Heart left ventricle (tissue), 16 donors: ENCODE measurements around the gene SLC10A7. TPM values are rescaled to one million over a fixed set of nuclear protein-coding genes. Genes with fewer than 3 reads are reported as not detected.

Experiments
- ATAC-seq, 4 donors: fragments of 200-7000 bp; cut with Tn5 transposase; one replicate each; pipeline ENCODE4 v1.9.1; 2020 to 2022; ENCODE audit warnings: moderate library complexity in 4 of 4, mild to moderate bottlenecking in 3 of 4, moderate number of reproducible peaks in 1 of 4
- DNase-seq, 5 donors: peaks; one replicate each; pipeline ENCODE4 v3.0.0-alpha.2; 2020
- H3K27ac ChIP-seq, 12 donors: fragments of 200-600 bp; sonication (generic) in 4 of 12; one replicate each; pipeline versions ENCODE4 v1.5.0 to v1.8.0; 2016 to 2022; ENCODE audit warnings: mild to moderate bottlenecking in 2 of 12
- H3K27me3 ChIP-seq, 9 donors: fragments of 200-600 bp; sonication (generic) in 2 of 9; one replicate each; pipeline versions ENCODE4 v1.5.1 to v1.8.0; 2016 to 2022; ENCODE audit warnings: mild to moderate bottlenecking in 3 of 9
- H3K36me3 ChIP-seq, 9 donors: fragments of 200-600 bp; sonication (generic) in 2 of 9; one replicate each; pipeline versions ENCODE4 v1.5.0 to v1.8.0; 2018 to 2022; ENCODE audit warnings: mild to moderate bottlenecking in 2 of 9
- H3K4me1 ChIP-seq, 12 donors: fragments of 200-600 bp; sonication (generic) in 4 of 12; one replicate each; pipeline versions ENCODE4 v1.5.0 to v1.8.0; 2016 to 2022; ENCODE audit warnings: mild to moderate bottlenecking in 3 of 12
- H3K4me3 ChIP-seq, 12 donors: fragments of 200-600 bp; sonication (generic) in 4 of 12; one replicate each; pipeline versions ENCODE4 v1.5.0 to v1.8.0; 2017 to 2022; ENCODE audit warnings: mild to moderate bottlenecking in 9 of 12, moderate library complexity in 4 of 12
- H3K9me3 ChIP-seq, 12 donors: fragments of 200-600 bp; sonication (generic) in 4 of 12; one replicate each; pipeline versions ENCODE4 v1.5.0 to v1.8.0; 2016 to 2022; ENCODE audit warnings: mild to moderate bottlenecking in 1 of 12
- CTCF ChIP-seq, 12 donors: fragments of 200-600 bp; sonication (generic) in 4 of 12; IDR thresholded peaks; one replicate each; pipeline versions ENCODE4 v1.5.0 to v1.8.0; 2018 to 2022; ENCODE audit warnings: antibody characterized with exemption in 12 of 12, mild to moderate bottlenecking in 5 of 12
- POLR2A ChIP-seq, 2 donors: fragments of 450-650 bp; IDR thresholded peaks; one replicate each; pipeline ENCODE4 v1.6.1; 2017; ENCODE audit warnings: antibody characterized with exemption in 2 of 2, mild to moderate bottlenecking in 2 of 2, moderate library complexity in 2 of 2
- WGBS, 4 donors: extraction: QIAGEN DNeasy Blood & Tissue Kit in 2 of 4; methylation state at CpG; one replicate each; pipeline versions ENCODE4 v1.1.5 to v1.1.7; 2013 to 2018; 5-methylcytosine and 5-hydroxymethylcytosine counted together
- intact Hi-C, 10 donors: fragments of 100-400 bp; cut with DNase I; formaldehyde crosslinking; loops; one replicate each; pipeline versions ENCODE4 v1.11.1 to v1.14.2; 2022
- polyA plus RNA-seq, 2 donors: library from polyadenylated mRNA; stranded (reverse); fragments of 200-250 nt; gene quantifications; one replicate each; pipeline ENCODE4 v1.2.3, GENCODE V29; 2013
- total RNA-seq, 9 donors: library from RNA; depleted of rRNA in 2 of 9; stranded (reverse); fragments of >200 nt in 2 of 9; fragmentation: NEBNext Ultra II Directional in 3 of 9; extraction: Animal tissue kit (Norgen Biotek cat#: 25700) in 3 of 9; gene quantifications; one replicate each; pipeline versions ENCODE4 v1.1.0 to v1.2.4, GENCODE V29; 2016 to 2023
- donor health status: ischemic (EF 13 %, LVEDD 7.1; RV severe dilation, severe dysfunction).
- donor health status: healthy with polysubstance abuse.
- donor health status: DM: no; HTN: yes; CAD: no.
- donor health status: DM: no; HTN: no; CAD: no.
- donor health status: ischemic (EF 25% LVEDD 6.9; RV normal size, moderate dysfunction).
- donor health status: ischemic (EF 25% LVEDD 5.7; RV mildly dilated, moderate dysfunction).
- donor health status: healthy.
- donor health status: DM: yes; HTN: yes; CAD: no.
- donor health status: ischemic (EF 35%, LVEDD 5.7; RV mildly dilated, moderate dysfunction).
- donor health status: nonischemic (EF 11% LVEDD 7.7; RV severe dilation, severe dysfunction).
- donor health status: DM: yes; HTN: yes; CAD: no.
- donor health status: PGD.
- donor health status: ischemic (EF 29% LVEDD 5.4; RV normal size, mild dysfunction).
- donor health status: nonischemic (EF 23%, LVEDD 6.1; RV moderate dilation, normal function).

SLC10A7 gene
- total and polyA plus RNA-seq, 11 donors, result 1.2 to 8.7 (median 3.1) TPM

GRCh38 chr4:146269228-146269653, 252.5 kb downstream of the SLC10A7 start:
- ATAC-seq, result no peak
- Histone ChIP-seq H3K4me1 (peaks cover 0 to 11% (median 0%) of the 10 kb centered on the region in 12 donors), H3K27ac (no peak overlapping the region), H3K36me3 (no peaks in the 10 kb centered on the region), H3K9me3 (no peaks in the 10 kb centered on the region), H3K27me3 (no peaks in the 10 kb centered on the region), H3K4me3 (no peak overlapping the region)
- DNase-seq, result no peak
- WGBS, 4 donors, result 41 to 62% (median 54%) methylated on average over 2 of the region's 2 CpGs
- TF ChIP-seq POLR2A (IDR thresholded peaks at IDR 0.05) (no peak), CTCF (IDR thresholded peaks at IDR 0.05) (no peak)
- intact Hi-C loops, result no loop called here

- Histone ChIP-seq H3K4me1 (peaks cover 0 to 11% (median 0%) of the 10 kb centered on the region in 12 donors), H3K27ac (no peak overlapping the region), H3K9me3 (no peaks in the 10 kb centered on the region), H3K36me3 (no peaks in the 10 kb centered on the region), H3K27me3 (no peaks in the 10 kb centered on the region), H3K4me3 (no peak overlapping the region)
- ATAC-seq (no peak), DNase-seq (no peak)
- intact Hi-C loops, result no loop called here
- 55 to 83% (median 65%) methylated on average over 5 of the region's 5 CpGs for WGBS, 4 donors
- TF ChIP-seq CTCF (IDR thresholded peaks at IDR 0.05) (no peak), POLR2A (IDR thresholded peaks at IDR 0.05) (no peak)
Observed at GRCh38 chr4:146267826-146268225, 253.9 kb downstream of the SLC10A7 start.

- TF ChIP-seq CTCF (IDR thresholded peaks at IDR 0.05) (no peak), POLR2A (IDR thresholded peaks at IDR 0.05) (no peak)
- no peaks in the 10 kb centered on the region for H3K36me3 ChIP-seq
- H3K27ac ChIP-seq, result no peak overlapping the region
- no peaks in the 10 kb centered on the region for H3K27me3 ChIP-seq
- no peak for ATAC-seq
- no peak for DNase-seq
- H3K9me3 ChIP-seq, result no peaks in the 10 kb centered on the region
- 94 to 97% (median 96%) methylated on average over 2 of the region's 2 CpGs for WGBS, 4 donors
- H3K4me3 ChIP-seq, result no peak overlapping the region
- peaks cover 0 to 11% (median 0%) of the 10 kb centered on the region in 12 donors for H3K4me1 ChIP-seq
- intact Hi-C loops, result no loop called here
Observed at GRCh38 chr4:146265950-146266490, 255.7 kb downstream of the SLC10A7 start.

GRCh38 chr4:146263793-146264192, 257.9 kb downstream of the SLC10A7 start:
- DNase-seq (no peak), ATAC-seq (no peak)
- H3K27me3 ChIP-seq, result no peaks in the 10 kb centered on the region
- H3K36me3 ChIP-seq, result no peaks in the 10 kb centered on the region
- intact Hi-C loops, result no loop called here
- H3K4me3 ChIP-seq, result no peak overlapping the region
- no peaks in the 10 kb centered on the region for H3K9me3 ChIP-seq
- no peak overlapping the region for H3K27ac ChIP-seq
- TF ChIP-seq CTCF (IDR thresholded peaks at IDR 0.05) (no peak), POLR2A (IDR thresholded peaks at IDR 0.05) (no peak)
- peaks cover 0 to 8% (median 0%) of the 10 kb centered on the region in 12 donors for H3K4me1 ChIP-seq
